HepG2 (cell line): ENCODE results near the gene ACAP2. TPM values are rescaled to one million over a fixed set of nuclear protein-coding genes. Genes with fewer than 3 reads are reported as not detected.

Source experiments
- AGO1 ChIP-seq: fragments of 200-400 bp; formaldehyde crosslinking; IDR thresholded peaks from 2 replicates; pipeline ENCODE4 v1.6.1; 2017; ENCODE audit warnings: mild to moderate bottlenecking, low read depth, low read length, moderate library complexity; ENCODE audit not compliant: poor library complexity, severe bottlenecking
- ATF7 ChIP-seq, 2 experiments: fragments of 450-650 bp in 1 of 2; sonication (generic) in 1 of 2; formaldehyde crosslinking in 1 of 2; IDR thresholded peaks; 2 replicates each; pipeline versions ENCODE4 v1.4.0 to v1.6.1; 2016 to 2020; ENCODE audit warnings: antibody characterized with exemption in 1 of 2, mild to moderate bottlenecking in 1 of 2, missing genetic modification reagents in 1 of 2
- HNRNPL ChIP-seq: fragments of 200-400 bp; formaldehyde crosslinking; IDR thresholded peaks from 2 replicates; pipeline ENCODE4 v1.6.1; 2017; ENCODE audit warnings: mild to moderate bottlenecking, low read depth, low read length
- MTF2 ChIP-seq: sonication (generic); formaldehyde crosslinking; IDR thresholded peaks from 2 replicates; pipeline ENCODE4 v1.5.0; 2020; ENCODE audit warnings: missing genetic modification reagents, borderline replicate concordance
- MXI1 ChIP-seq: IDR thresholded peaks from 3 replicates; pipeline ENCODE4 v1.6.1; 2012; ENCODE audit warnings: low read depth, low read length, inconsistent platforms, borderline replicate concordance
- NFIC ChIP-seq: IDR thresholded peaks from 2 replicates; pipeline ENCODE4 v1.6.1; 2012; ENCODE audit warnings: mild to moderate bottlenecking, low read length, inconsistent platforms
- PHF5A ChIP-seq: IDR thresholded peaks from one replicate; pipeline ENCODE4 v1.6.1; 2018; ENCODE audit warnings: low read depth, missing genetic modification reagents; ENCODE audit not compliant: unreplicated experiment
- SNRNP70 ChIP-seq: fragments of 200-400 bp; formaldehyde crosslinking; IDR thresholded peaks from 2 replicates; pipeline ENCODE4 v1.6.1; 2017; ENCODE audit warnings: mild to moderate bottlenecking, low read depth, low read length, moderate library complexity
- SYNCRIP ChIP-seq: fragments of 200-400 bp; formaldehyde crosslinking; IDR thresholded peaks from 2 replicates; pipeline ENCODE4 v1.6.1; 2018; ENCODE audit warnings: mild to moderate bottlenecking, low read depth, low read length; ENCODE audit not compliant: insufficient read depth
- TAF1 ChIP-seq: sonication (generic); formaldehyde crosslinking; IDR thresholded peaks from 2 replicates; pipeline ENCODE4 v1.4.0; 2020; ENCODE audit warnings: missing genetic modification reagents
- TARDBP ChIP-seq: sonication (generic); formaldehyde crosslinking; IDR thresholded peaks from 2 replicates; pipeline ENCODE4 v1.8.0; 2022; ENCODE audit warnings: mild to moderate bottlenecking, missing genetic modification reagents
- TOE1 ChIP-seq: sonication (generic); formaldehyde crosslinking; IDR thresholded peaks from 2 replicates; pipeline ENCODE4 v1.4.0; 2020; ENCODE audit warnings: mild to moderate bottlenecking, missing genetic modification reagents
- ZNF232 ChIP-seq: sonication (generic); formaldehyde crosslinking; IDR thresholded peaks from 2 replicates; pipeline ENCODE4 v1.4.0; 2020; ENCODE audit warnings: missing genetic modification reagents, borderline replicate concordance
- ZNF678 ChIP-seq: sonication (generic); formaldehyde crosslinking; IDR thresholded peaks from 2 replicates; pipeline ENCODE4 v1.4.0; 2020; ENCODE audit warnings: mild to moderate bottlenecking, missing genetic modification reagents
- polyA plus RNA-seq, 8 experiments: library from polyadenylated mRNA; depleted of rRNA in 3 of 8; stranded (reverse) in 7 of 8; unstranded in 1 of 8; fragments of >200 nt; fragmentation: Illumina TruSeq in 4 of 8; extraction: Trizol in 4 of 8; gene quantifications; 2 replicates each; pipeline versions ENCODE4 v1.2.1 to v1.2.3, GENCODE V29; 2011 to 2016; ENCODE audit warnings: low read depth in 4 of 8, missing spikeins in 1 of 8, mixed read lengths in 1 of 8; ENCODE audit not compliant: insufficient read depth in 1 of 8
- total RNA-seq, 5 experiments: library from RNA; depleted of rRNA; stranded (reverse); fragments of >200 nt; fragmentation: Illumina TruSeq; extraction: Trizol; gene quantifications; 2 replicates each; pipeline ENCODE4 v1.2.3, GENCODE V29; 2016; ENCODE audit warnings: low read depth in 1 of 5
- TF ChIP-seq, protein P1 (sequence below): sonication (generic); formaldehyde crosslinking; IDR thresholded peaks from 2 replicates; pipeline ENCODE4 v1.9.0; 2021; ENCODE audit warnings: missing genetic modification reagents, borderline replicate concordance
- TF ChIP-seq, protein P2 (sequence below): IDR thresholded peaks from 2 replicates; pipeline ENCODE4 v1.6.1; 2012; ENCODE audit warnings: low read length, improper control_type of control experiment

ACAP2 gene
- total and polyA plus RNA-seq, 2 of the 13 experiments (the other 11 are each of a cell fraction or from before 2014, with no cell fraction given), result 7.3 to 23.9 TPM

GRCh38 chr3:195259475-195260279, 183.1 kb downstream of the ACAP2 start (continued):
- TF ChIP-seq NFIC (no peak), SNRNP70 (no peak), ZNF232 (CRISPR knock-in tag) (0 out of 2 replicates have a peak, but pooled peaks have one; percentile 57), HNRNPL (no peak), AGO1 (peak; percentile 74), TARDBP (CRISPR knock-in tag) (peak; percentile 73; the same call in 1 of the 2 replicates), ATF7 (IDR thresholded peaks at IDR 0.05) (no peak), ATF7 (CRISPR knock-in tag; IDR thresholded peaks at IDR 0.05) (0 out of 2 replicates have a peak, but pooled peaks have one; percentile 19), PHF5A (CRISPR knock-in tag) (no peak), SYNCRIP (no peak), TOE1 (CRISPR knock-in tag) (no peak), ZNF678 (0 out of 2 replicates have a peak, but pooled peaks have one; percentile 78), MXI1 (no peak; the same call in 2 of the 3 replicates), MTF2 (CRISPR knock-in tag) (peak; percentile 91; the same call in 1 of the 2 replicates), TAF1 (CRISPR knock-in tag) (peak; percentile 76; the same call in 1 of the 2 replicates)
- TF ChIP-seq, protein P1, sequence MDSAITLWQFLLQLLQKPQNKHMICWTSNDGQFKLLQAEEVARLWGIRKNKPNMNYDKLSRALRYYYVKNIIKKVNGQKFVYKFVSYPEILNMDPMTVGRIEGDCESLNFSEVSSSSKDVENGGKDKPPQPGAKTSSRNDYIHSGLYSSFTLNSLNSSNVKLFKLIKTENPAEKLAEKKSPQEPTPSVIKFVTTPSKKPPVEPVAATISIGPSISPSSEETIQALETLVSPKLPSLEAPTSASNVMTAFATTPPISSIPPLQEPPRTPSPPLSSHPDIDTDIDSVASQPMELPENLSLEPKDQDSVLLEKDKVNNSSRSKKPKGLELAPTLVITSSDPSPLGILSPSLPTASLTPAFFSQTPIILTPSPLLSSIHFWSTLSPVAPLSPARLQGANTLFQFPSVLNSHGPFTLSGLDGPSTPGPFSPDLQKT, result no peak
- TF ChIP-seq, protein P2, sequence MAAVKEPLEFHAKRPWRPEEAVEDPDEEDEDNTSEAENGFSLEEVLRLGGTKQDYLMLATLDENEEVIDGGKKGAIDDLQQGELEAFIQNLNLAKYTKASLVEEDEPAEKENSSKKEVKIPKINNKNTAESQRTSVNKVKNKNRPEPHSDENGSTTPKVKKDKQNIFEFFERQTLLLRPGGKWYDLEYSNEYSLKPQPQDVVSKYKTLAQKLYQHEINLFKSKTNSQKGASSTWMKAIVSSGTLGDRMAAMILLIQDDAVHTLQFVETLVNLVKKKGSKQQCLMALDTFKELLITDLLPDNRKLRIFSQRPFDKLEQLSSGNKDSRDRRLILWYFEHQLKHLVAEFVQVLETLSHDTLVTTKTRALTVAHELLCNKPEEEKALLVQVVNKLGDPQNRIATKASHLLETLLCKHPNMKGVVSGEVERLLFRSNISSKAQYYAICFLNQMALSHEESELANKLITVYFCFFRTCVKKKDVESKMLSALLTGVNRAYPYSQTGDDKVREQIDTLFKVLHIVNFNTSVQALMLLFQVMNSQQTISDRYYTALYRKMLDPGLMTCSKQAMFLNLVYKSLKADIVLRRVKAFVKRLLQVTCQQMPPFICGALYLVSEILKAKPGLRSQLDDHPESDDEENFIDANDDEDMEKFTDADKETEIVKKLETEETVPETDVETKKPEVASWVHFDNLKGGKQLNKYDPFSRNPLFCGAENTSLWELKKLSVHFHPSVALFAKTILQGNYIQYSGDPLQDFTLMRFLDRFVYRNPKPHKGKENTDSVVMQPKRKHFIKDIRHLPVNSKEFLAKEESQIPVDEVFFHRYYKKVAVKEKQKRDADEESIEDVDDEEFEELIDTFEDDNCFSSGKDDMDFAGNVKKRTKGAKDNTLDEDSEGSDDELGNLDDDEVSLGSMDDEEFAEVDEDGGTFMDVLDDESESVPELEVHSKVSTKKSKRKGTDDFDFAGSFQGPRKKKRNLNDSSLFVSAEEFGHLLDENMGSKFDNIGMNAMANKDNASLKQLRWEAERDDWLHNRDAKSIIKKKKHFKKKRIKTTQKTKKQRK, result no peak
